OCI-LY1 (cell line): ENCODE results near the gene ITGB1BP2.

Experiments
- CTCF ChIP-seq: fragments of 200-600 bp; sonication (generic), shearing (Covaris generic); IDR thresholded peaks from 2 replicates; pipeline ENCODE4 v1.5.1; 2017; ENCODE audit warnings: mild to moderate bottlenecking, antibody characterized with exemption, low read length, moderate library complexity, mixed read lengths
- EZH2 ChIP-seq: fragments of 200-600 bp; sonication (generic), shearing (Covaris generic); IDR thresholded peaks from 2 replicates; pipeline ENCODE4 v1.8.0; 2017; ENCODE audit warnings: borderline replicate concordance, mixed run types, mild to moderate bottlenecking, antibody characterized with exemption, low read length, moderate library complexity, mixed read lengths

GRCh38 chrX:71291381-71291780 lies 10.2 kb upstream of the ITGB1BP2 start:
- TF ChIP-seq CTCF, result no peak
- no peak for TF ChIP-seq EZH2
